Calu3 (cell line): ENCODE data around the gene ZBTB14. TPM values are rescaled to one million over a fixed set of nuclear protein-coding genes. Genes with fewer than 3 reads are reported as not detected.

Source experiments
- BruUV-seq: library from RNA; stranded (reverse); fragments of 400-500 nt; replicated peaks from 2 replicates; lab custom pipeline; 2021; lab: Mats Ljungman, UMichigan
- CTCF ChIA-PET: fragments of 300-600 bp; sonication (Branson Sonifier 250); formaldehyde crosslinking; loops from one replicate; lab custom pipeline; 2022; ENCODE audit warnings: antibody characterized with exemption; lab: Charles Lee
- DNase-seq: peaks from one replicate; pipeline ENCODE4 v3.0.0; 2022
- H3K27ac Mint-ChIP-seq: one replicate; pipeline ENCODE4 v1.8.0; 2022; ENCODE audit warnings: mixed read lengths; ENCODE audit not compliant: unreplicated experiment
- H3K27me3 Mint-ChIP-seq: one replicate; pipeline ENCODE4 v1.8.0; 2022; ENCODE audit warnings: mixed read lengths; ENCODE audit not compliant: unreplicated experiment
- H3K36me3 Mint-ChIP-seq: one replicate; pipeline ENCODE4 v1.8.0; 2022; ENCODE audit warnings: mild to moderate bottlenecking, moderate library complexity, mixed read lengths; ENCODE audit not compliant: insufficient read depth, unreplicated experiment
- H3K4me1 Mint-ChIP-seq: one replicate; pipeline ENCODE4 v1.8.0; 2022; ENCODE audit warnings: mild to moderate bottlenecking, low read depth, mixed read lengths; ENCODE audit not compliant: unreplicated experiment
- H3K4me3 Mint-ChIP-seq: one replicate; pipeline ENCODE4 v1.8.0; 2022; ENCODE audit warnings: mild to moderate bottlenecking, low read depth, moderate library complexity, mixed read lengths; ENCODE audit not compliant: unreplicated experiment
- H3K9me3 Mint-ChIP-seq: one replicate; pipeline ENCODE4 v1.8.0; 2022; ENCODE audit warnings: low read depth, mixed read lengths; ENCODE audit not compliant: unreplicated experiment
- intact Hi-C: fragments of 100-400 bp; cut with micrococcal nuclease; formaldehyde crosslinking; loops from one replicate; pipeline ENCODE4 v1.10.0; 2022; ENCODE audit not compliant: unreplicated experiment
- total RNA-seq: library from RNA; stranded (reverse); gene quantifications from 2 replicates; pipeline ENCODE4 v1.2.3, GENCODE V29; 2022
- TF ChIP-seq, protein P1 (sequence below): fragments of 200-600 bp; IDR thresholded peaks from one replicate; pipeline ENCODE4 v1.8.0; 2022; ENCODE audit warnings: antibody characterized with exemption; ENCODE audit not compliant: unreplicated experiment

Gene ZBTB14
- total RNA-seq, 1 experiment from 2014 or later = 12.9 TPM

DNA sequence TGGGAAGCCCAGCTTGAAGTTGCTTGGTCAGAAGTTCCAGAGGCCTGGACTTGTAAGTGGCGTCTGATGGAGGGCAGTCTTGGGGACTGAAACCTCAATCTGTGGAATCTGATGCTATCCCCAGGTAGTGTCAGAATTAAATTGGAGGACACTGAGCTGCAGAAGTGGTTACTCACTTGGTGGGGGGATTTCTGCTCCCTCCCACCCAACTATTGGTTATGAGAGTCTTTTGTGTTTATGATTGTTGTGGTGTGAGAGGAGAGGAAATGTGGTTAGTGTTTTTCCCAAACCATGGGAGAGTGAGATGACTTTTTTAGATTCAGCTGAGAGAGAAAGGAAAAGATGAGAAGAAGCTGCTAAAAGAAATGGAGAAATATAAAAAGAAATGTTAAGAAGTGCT, 12.8 kb downstream of the ZBTB14 start:
- TF ChIP-seq, protein P1, sequence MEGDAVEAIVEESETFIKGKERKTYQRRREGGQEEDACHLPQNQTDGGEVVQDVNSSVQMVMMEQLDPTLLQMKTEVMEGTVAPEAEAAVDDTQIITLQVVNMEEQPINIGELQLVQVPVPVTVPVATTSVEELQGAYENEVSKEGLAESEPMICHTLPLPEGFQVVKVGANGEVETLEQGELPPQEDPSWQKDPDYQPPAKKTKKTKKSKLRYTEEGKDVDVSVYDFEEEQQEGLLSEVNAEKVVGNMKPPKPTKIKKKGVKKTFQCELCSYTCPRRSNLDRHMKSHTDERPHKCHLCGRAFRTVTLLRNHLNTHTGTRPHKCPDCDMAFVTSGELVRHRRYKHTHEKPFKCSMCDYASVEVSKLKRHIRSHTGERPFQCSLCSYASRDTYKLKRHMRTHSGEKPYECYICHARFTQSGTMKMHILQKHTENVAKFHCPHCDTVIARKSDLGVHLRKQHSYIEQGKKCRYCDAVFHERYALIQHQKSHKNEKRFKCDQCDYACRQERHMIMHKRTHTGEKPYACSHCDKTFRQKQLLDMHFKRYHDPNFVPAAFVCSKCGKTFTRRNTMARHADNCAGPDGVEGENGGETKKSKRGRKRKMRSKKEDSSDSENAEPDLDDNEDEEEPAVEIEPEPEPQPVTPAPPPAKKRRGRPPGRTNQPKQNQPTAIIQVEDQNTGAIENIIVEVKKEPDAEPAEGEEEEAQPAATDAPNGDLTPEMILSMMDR = no peak
- intact Hi-C loops = no loop called here
- no TSS peak for BruUV-seq
- DNase-seq = no peak
- CTCF ChIA-PET = no interaction called here
- Mint-ChIP-seq H3K36me3 (no peaks in the 10 kb centered on the region), H3K27ac (no peak overlapping the region), H3K4me1 (no peaks in the 10 kb centered on the region), H3K27me3 (no peaks in the 10 kb centered on the region), H3K9me3 (no peaks in the 10 kb centered on the region), H3K4me3 (no peak overlapping the region)

DNA sequence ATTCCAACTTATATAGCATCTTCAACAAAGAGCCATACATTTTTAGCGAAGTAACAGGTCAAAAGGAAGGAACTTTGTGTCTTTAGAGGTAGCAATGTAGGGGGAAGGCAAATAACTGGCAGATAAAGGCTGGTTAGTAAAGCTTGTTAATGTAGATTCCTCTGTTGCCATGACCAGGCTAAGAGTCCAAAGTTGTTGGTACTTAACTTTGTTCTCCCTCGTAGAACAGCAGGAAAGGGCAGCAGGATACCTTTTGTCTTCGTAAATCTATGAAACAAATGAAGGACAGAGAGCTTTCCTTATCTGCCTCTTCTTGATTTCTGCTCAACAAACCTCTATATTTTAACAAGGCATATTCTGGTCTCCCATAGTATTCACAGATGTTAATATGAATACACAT, 18.6 kb downstream of the ZBTB14 start:
- intact Hi-C loops = no loop called here

DNA sequence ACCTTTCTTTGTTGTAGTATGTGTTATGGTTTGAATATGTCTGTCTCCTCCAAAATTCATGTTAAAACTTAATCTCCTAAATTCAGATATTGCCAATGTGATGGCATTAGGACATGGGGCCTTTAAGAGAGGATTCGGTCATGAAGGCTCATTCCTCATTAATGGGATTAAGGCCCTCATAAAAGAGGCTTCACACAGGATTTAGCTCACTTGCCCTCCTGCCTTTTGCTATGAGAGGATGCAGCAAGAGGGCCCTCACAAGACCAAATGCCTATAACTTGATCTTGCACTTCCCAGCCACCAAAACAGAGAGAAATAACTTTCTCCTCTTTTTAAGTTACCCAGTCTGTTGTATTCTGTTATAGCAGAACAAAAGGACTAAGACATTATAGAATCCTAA, 19.7 kb downstream of the ZBTB14 start:
- CTCF ChIA-PET = no interaction called here
- no peak for DNase-seq
- Mint-ChIP-seq H3K27me3 (no peaks in the 10 kb centered on the region), H3K4me1 (no peaks in the 10 kb centered on the region), H3K27ac (no peak overlapping the region), H3K36me3 (no peaks in the 10 kb centered on the region), H3K9me3 (peaks cover 6% of the 10 kb centered on the region), H3K4me3 (no peak overlapping the region)
- no TSS peak for BruUV-seq
- intact Hi-C loops = no loop called here
- TF ChIP-seq, protein P1 = no peak

More for the DNA sequence above, 18.6 kb downstream of the ZBTB14 start:
- peaks cover 5% of the 10 kb centered on the region for H3K9me3 Mint-ChIP-seq
- no peaks in the 10 kb centered on the region for H3K27me3 Mint-ChIP-seq
- H3K4me1 Mint-ChIP-seq = no peaks in the 10 kb centered on the region
- H3K4me3 Mint-ChIP-seq = no peak overlapping the region
- TF ChIP-seq, protein P1 = no peak
- no peak for DNase-seq
- no peaks in the 10 kb centered on the region for H3K36me3 Mint-ChIP-seq
- CTCF ChIA-PET = no interaction called here
- no peak overlapping the region for H3K27ac Mint-ChIP-seq
- no TSS peak for BruUV-seq

DNA sequence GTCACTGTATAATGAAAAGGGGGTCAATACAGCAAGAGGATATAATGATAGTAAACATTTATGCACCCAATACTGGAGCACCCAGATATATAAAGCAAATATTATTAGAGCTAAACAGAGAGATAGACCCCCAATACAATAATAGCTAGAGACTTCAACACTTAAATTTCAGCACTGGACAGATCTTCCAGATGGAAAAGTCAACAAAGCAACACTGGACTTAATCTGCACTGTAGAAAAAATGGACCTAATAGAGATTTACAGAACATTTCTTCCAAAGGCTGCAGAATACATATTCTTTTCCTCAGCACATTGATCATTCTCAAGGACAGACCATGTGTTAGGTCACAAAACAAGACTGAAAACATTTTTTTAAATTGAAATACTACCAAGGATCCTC, 26.7 kb downstream of the ZBTB14 start:
- no peak overlapping the region for H3K4me3 Mint-ChIP-seq
- no peak for DNase-seq
- H3K4me1 Mint-ChIP-seq = no peaks in the 10 kb centered on the region
- CTCF ChIA-PET = no interaction called here
- no peaks in the 10 kb centered on the region for H3K36me3 Mint-ChIP-seq
- intact Hi-C loops = no loop called here
- no TSS peak for BruUV-seq
- TF ChIP-seq, protein P1 = no peak
- no peaks in the 10 kb centered on the region for H3K27me3 Mint-ChIP-seq
- no peak overlapping the region for H3K27ac Mint-ChIP-seq
- peaks cover 10% of the 10 kb centered on the region for H3K9me3 Mint-ChIP-seq
